ENCODE measurements around the gene ZNF189.

DNA sequence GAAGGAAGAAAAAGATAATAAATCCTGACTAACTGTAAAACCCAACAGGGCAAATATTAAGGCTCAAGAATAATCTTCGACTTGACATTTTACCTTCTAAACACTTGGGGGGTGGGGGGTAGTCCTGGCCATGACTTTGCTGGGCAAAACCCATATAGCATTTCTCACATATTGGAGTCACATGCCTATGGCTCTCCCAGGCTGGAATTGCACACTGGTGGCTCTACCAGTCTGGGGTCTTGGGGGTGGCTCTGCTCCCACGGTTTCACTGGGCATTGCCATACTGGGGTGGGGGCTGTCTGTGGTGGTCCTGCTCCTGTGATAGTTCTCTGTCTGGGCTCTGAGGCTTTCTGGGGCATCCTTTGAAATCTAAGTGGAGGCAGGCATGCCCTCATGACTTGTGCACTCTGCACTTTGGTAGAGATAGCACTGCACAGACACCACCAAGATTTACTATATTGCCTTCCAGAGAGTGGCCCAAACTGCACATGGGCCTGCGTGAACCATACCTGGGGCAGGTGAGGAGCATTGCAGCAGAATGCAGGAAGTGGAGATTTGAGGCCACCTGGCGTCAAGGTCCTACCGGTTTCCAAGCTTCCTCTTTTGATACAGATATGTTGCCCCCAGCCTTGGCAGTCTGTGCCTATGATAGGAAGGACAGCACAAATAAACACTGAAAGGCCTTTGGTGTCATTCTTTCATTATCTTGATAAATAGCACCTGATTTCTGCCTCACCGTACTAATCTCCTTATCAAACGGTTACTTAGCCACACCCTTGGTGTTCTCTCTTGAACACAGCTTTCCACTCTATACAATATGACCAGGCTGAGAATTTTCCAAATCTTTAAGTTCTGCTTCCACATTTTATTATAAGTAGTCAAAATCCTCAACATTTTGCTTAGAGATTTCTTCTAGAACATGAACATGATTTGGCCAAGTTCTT, 43.6 kb upstream of the ZNF189 start:
- TF ChIP-seq USF2 (IDR thresholded peaks at IDR 0.05; ENCODE audit: low read depth, low read length) (no peak), ELK1 (IDR thresholded peaks at IDR 0.05; ENCODE audit: borderline replicate concordance, low read depth, low read length) (no peak), NFE2L2 (IDR thresholded peaks at IDR 0.05; ENCODE audit: low read depth, low read length) (no peak), POLR2A (IDR thresholded peaks at IDR 0.05; ENCODE audit: low read depth, low read length) (no peak), RAD21 (IDR thresholded peaks at IDR 0.05; ENCODE audit: low read length) (no peak), CEBPB (IDR thresholded peaks at IDR 0.05; ENCODE audit: low read depth, low read length) (no peak), BHLHE40 (IDR thresholded peaks at IDR 0.05; ENCODE audit: low read depth, low read length) (no peak), RFX5 (IDR thresholded peaks at IDR 0.05; ENCODE audit: low read depth, low read length) (no peak), RCOR1 (IDR thresholded peaks at IDR 0.05; ENCODE audit: insufficient replicate concordance, low read length) (no peak), MAFK (IDR thresholded peaks at IDR 0.05; ENCODE audit: low read depth, low read length) (no peak), FOS (IDR thresholded peaks at IDR 0.05; ENCODE audit: low read depth, low read length) (no peak), SMC3 (IDR thresholded peaks at IDR 0.05; ENCODE audit: low read depth, low read length) (no peak), MXI1 (IDR thresholded peaks at IDR 0.05; ENCODE audit: borderline replicate concordance, low read depth, low read length) (no peak)
- TF ChIP-seq, protein P1, sequence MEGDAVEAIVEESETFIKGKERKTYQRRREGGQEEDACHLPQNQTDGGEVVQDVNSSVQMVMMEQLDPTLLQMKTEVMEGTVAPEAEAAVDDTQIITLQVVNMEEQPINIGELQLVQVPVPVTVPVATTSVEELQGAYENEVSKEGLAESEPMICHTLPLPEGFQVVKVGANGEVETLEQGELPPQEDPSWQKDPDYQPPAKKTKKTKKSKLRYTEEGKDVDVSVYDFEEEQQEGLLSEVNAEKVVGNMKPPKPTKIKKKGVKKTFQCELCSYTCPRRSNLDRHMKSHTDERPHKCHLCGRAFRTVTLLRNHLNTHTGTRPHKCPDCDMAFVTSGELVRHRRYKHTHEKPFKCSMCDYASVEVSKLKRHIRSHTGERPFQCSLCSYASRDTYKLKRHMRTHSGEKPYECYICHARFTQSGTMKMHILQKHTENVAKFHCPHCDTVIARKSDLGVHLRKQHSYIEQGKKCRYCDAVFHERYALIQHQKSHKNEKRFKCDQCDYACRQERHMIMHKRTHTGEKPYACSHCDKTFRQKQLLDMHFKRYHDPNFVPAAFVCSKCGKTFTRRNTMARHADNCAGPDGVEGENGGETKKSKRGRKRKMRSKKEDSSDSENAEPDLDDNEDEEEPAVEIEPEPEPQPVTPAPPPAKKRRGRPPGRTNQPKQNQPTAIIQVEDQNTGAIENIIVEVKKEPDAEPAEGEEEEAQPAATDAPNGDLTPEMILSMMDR (conservative IDR thresholded peaks at IDR 0.05; ENCODE audit: low read depth, low read length): no peak

Data from IMR-90 (cell line).